ENCODE results near the gene C6orf163.

Gene C6orf163

GRCh38 chr6:87407561-87407900 lies 62.9 kb downstream of the C6orf163 start:
- peak; percentile 37 for ATAC-seq (ENCODE audit: low read depth)
- TF ChIP-seq CTCF (IDR thresholded peaks at IDR 0.05; ENCODE audit: poor library complexity, severe bottlenecking), result no peak
- H3K4me3 ChIP-seq (ENCODE audit: severe bottlenecking), result peak overlapping the region; percentile 92
- no peaks in the 10 kb centered on the region for H3K27me3 ChIP-seq (ENCODE audit: insufficient read depth, poor library complexity, severe bottlenecking)
- peaks cover 4% of the 10 kb centered on the region for H3K4me1 ChIP-seq (ENCODE audit: insufficient read depth, poor library complexity, severe bottlenecking)
- peak overlapping the region; percentile 38 for H3K27ac ChIP-seq (ENCODE audit: poor library complexity, severe bottlenecking)
- no peak for DNase-seq (ENCODE audit: low spot score)
- H3K36me3 ChIP-seq (ENCODE audit: low read depth), result no peaks in the 10 kb centered on the region
- H3K9me3 ChIP-seq (ENCODE audit: severe bottlenecking), result no peaks in the 10 kb centered on the region

DNA sequence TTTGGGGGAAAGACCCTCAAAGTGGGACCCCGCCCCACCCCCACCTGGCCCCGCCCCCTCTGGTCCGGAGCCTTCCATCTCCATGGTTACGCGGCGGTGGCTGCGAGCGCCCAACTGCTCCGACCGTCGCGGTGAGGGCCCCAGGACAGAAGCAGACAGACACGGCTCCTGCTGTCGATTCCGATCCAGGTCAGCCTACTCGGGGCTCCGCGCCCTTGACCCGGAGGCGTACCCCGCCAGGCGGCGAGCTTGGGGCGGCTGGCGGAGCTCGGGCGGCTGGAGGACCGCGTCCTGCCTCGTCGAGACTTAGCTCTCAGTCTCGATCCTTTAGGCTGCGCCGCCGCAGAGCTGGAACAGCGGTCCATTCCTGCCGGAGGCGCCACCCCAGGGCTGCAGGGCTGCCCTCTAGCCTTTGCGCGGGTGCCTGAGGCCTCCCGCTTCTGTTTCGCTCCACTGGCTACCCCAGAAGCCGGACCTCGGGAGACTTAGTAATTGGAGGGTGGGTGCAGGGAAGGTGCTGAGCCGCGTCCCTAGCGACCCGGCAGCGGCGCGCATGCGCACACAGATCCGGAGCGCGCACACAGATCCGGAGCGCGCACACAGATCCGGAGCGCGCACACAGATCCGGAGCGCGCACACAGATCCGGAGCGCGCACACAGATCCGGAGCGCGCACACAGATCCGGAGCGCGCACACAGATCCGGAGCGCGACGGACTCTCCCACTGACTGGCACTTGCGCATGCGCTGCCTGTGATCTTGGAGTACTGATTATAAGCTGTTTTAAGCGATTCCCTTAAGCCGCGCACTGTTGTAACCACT lies 63.5 kb downstream of the C6orf163 start, which contains the start of gene CFAP206:
TSS of gene CFAP206 (plus strand) at position 72 of the 820 bp plus-strand sequence. CDS start 1,868 bp downstream, outside the sequence.
- H3K27ac ChIP-seq (ENCODE audit: poor library complexity, severe bottlenecking), result peak within 1 kb of the TSS; percentile 38
- no peaks in the 10 kb centered on the region for H3K27me3 ChIP-seq (ENCODE audit: insufficient read depth, poor library complexity, severe bottlenecking)
- DNase-seq (ENCODE audit: low spot score) (peak; percentile 75), ATAC-seq (ENCODE audit: low read depth) (peak; percentile 84)
- peak within 1 kb of the TSS; percentile 92 for H3K4me3 ChIP-seq (ENCODE audit: severe bottlenecking)
- no peaks in the 10 kb centered on the region for H3K36me3 ChIP-seq (ENCODE audit: low read depth)
- H3K4me1 ChIP-seq (ENCODE audit: insufficient read depth, poor library complexity, severe bottlenecking), result peaks cover 4% of the 10 kb centered on the region
- TF ChIP-seq CTCF (IDR thresholded peaks at IDR 0.05; ENCODE audit: poor library complexity, severe bottlenecking), result peak; percentile 26
- H3K9me3 ChIP-seq (ENCODE audit: severe bottlenecking), result no peaks in the 10 kb centered on the region

DNA sequence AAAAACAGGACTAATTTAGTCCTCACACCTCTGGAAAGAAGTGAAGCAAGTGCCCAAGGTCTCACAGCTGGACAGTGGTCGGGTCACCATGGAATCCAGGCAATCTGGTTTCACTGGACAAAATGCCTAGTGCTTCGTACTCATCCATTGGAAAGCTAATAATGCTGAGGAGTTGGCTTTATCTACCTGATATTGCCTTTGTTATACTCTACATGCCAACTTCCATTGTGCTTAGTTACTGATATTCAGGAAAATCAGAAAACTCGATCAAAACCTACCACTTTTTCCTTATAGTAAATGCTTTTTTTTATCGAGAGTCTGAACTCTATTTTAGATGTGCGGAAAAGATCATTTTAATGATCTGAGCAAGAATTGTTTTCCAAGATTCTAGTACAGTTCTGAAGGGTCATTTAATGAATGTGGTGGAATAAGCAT lies 64.1 kb downstream of the C6orf163 start:
- Histone ChIP-seq H3K27ac (ENCODE audit: poor library complexity, severe bottlenecking) (peak overlapping the region; percentile 38), H3K4me1 (ENCODE audit: insufficient read depth, poor library complexity, severe bottlenecking) (peaks cover 4% of the 10 kb centered on the region), H3K9me3 (ENCODE audit: severe bottlenecking) (no peaks in the 10 kb centered on the region), H3K36me3 (ENCODE audit: low read depth) (no peaks in the 10 kb centered on the region), H3K4me3 (ENCODE audit: severe bottlenecking) (peak overlapping the region; percentile 92), H3K27me3 (ENCODE audit: insufficient read depth, poor library complexity, severe bottlenecking) (no peaks in the 10 kb centered on the region)
- DNase-seq (ENCODE audit: low spot score) (no peak), ATAC-seq (ENCODE audit: low read depth) (peak; percentile 20)
- no peak for TF ChIP-seq CTCF (IDR thresholded peaks at IDR 0.05; ENCODE audit: poor library complexity, severe bottlenecking)
